ENCODE measurements around the gene TXNL4A. TPM values are rescaled to one million over a fixed set of nuclear protein-coding genes. Genes with fewer than 3 reads are reported as not detected.

TXNL4A gene
- total RNA-seq, 4 donors from 2014 or later, result 20.8 to 43.2 (median 32.5) TPM

DNA sequence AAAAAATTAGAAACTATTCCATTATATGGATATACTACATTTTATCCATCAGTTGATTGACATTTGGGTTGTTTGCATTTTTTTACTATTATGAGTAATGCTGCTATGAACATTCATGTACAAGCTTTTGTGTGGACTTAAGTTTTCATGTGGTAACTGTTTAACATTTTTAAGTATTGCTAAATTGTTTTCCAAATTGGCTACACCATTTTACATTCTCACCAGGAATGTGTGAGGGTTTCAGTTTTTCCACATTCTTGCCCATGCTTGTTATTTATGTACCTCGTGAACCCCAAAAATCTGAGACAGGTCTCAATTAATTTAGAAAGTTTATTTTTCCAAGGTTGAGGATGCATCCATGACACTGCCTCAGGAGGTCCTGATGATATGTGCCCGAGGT is 3.1 kb upstream of the TXNL4A start:
- Histone ChIP-seq H3K9me3 (no peaks in the 10 kb centered on the region), H3K27me3 (no peaks in the 10 kb centered on the region), H3K36me3 (peaks cover 0 to under 1% (median 0%) of the 10 kb centered on the region in 3 donors), H3K4me3 (no peak overlapping the region), H3K4me1 (peaks cover 7 to 21% (median 14%) of the 10 kb centered on the region in 3 donors), H3K27ac (no peak overlapping the region)
- intact Hi-C loops (cut with DNase I), result no loop called here
- TF ChIP-seq CTCF (IDR thresholded peaks at IDR 0.05), result no peak
- TF ChIP-seq POLR2A (IDR thresholded peaks at IDR 0.05), result no peak
- DNase-seq, result no peak
- 56 to 60% methylated on average over 2 of the region's 2 CpGs for WGBS, 2 donors

GRCh38 chr18:79989195-79989497 is 783 bp upstream of the TXNL4A start:
- Histone ChIP-seq H3K27me3 (no peaks in the 10 kb centered on the region), H3K4me3 (peak overlapping the region; percentile 79 to 99 (median 90)), H3K4me1 (peaks cover 9 to 35% (median 16%) of the 10 kb centered on the region in 3 donors), H3K36me3 (peaks cover 0 to 24% (median 0%) of the 10 kb centered on the region in 3 donors), H3K27ac (peak overlapping the region in 3 of 4 donors; percentile 93 to 99 (median 96)), H3K9me3 (no peaks in the 10 kb centered on the region)
- DNase-seq, result no peak
- WGBS, 2 donors, result 43 to 65% methylated on average over 11 to 13 of the region's 14 CpGs
- intact Hi-C loops (cut with DNase I), result no loop called here
- no peak for TF ChIP-seq CTCF (IDR thresholded peaks at IDR 0.05)
- TF ChIP-seq POLR2A (IDR thresholded peaks at IDR 0.05), result no peak

- intact Hi-C loops (cut with DNase I), result no loop called here
- Histone ChIP-seq H3K27ac (peak overlapping the region; percentile 93 to 99 (median 96)), H3K4me1 (peaks cover 9 to 43% (median 16%) of the 10 kb centered on the region in 3 donors), H3K27me3 (no peaks in the 10 kb centered on the region), H3K36me3 (peaks cover 0 to 25% (median 0%) of the 10 kb centered on the region in 3 donors), H3K9me3 (no peaks in the 10 kb centered on the region), H3K4me3 (peak overlapping the region; percentile 79 to 99 (median 90))
- no peak for DNase-seq
- TF ChIP-seq POLR2A (IDR thresholded peaks at IDR 0.05) (no peak), CTCF (IDR thresholded peaks at IDR 0.05) (peak in 3 of 6 experiments; percentile 13 to 34 (median 22))
- WGBS, 2 donors, result 0% methylated on average over 10 to 15 of the region's 48 CpGs
These were observed 302 bp downstream of the TXNL4A start for GRCh38 chr18:79988071-79988450.

- DNase-seq, result no peak
- 0 to 2% methylated on average over 6 of the region's 6 CpGs for WGBS, 2 donors
- intact Hi-C loops (cut with DNase I), result no loop called here
These were observed 797 bp downstream of the TXNL4A start for GRCh38 chr18:79987566-79987965.

DNA sequence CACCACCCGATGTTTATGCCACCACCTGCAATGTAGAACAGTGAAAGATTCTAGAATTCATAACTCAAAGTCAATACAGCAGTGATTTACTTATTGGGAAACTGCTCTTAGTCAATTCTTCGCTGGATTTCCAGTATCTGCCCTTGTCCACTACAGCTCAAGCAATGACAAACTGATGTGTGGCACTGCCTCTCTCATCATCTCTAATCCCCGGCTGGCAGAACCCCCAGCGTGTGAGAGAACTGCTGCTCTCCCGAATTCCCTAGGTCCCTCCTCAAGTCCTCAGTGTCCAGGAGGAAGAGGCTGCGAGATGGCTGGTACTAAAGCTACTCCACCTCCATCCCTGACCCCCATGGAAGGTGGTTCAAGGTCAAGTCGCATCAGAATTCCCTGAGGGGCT is 1.6 kb downstream of the TXNL4A start:
- H3K4me1 ChIP-seq, result peaks cover 9 to 55% (median 16%) of the 10 kb centered on the region in 3 donors
- H3K4me3 ChIP-seq, result peak overlapping the region; percentile 8 to 99 (median 84)
- TF ChIP-seq POLR2A (IDR thresholded peaks at IDR 0.05), result no peak
- no peak for TF ChIP-seq CTCF (IDR thresholded peaks at IDR 0.05)
- H3K9me3 ChIP-seq, result no peaks in the 10 kb centered on the region
- H3K27ac ChIP-seq, result peak overlapping the region; percentile 22 to 99 (median 72)
- intact Hi-C loops (cut with DNase I), result no loop called here
- peaks cover 0 to 36% (median 0%) of the 10 kb centered on the region in 3 donors for H3K36me3 ChIP-seq
- H3K27me3 ChIP-seq, result no peaks in the 10 kb centered on the region
- 37 to 48% methylated on average over 6 to 7 of the region's 7 CpGs for WGBS, 2 donors
- no peak for DNase-seq

More at GRCh38 chr18:79987566-79987965, 797 bp downstream of the TXNL4A start:
- H3K4me1 ChIP-seq, result peaks cover 9 to 48% (median 16%) of the 10 kb centered on the region in 3 donors
- TF ChIP-seq POLR2A (IDR thresholded peaks at IDR 0.05) (no peak), CTCF (IDR thresholded peaks at IDR 0.05) (no peak)
- H3K9me3 ChIP-seq, result no peaks in the 10 kb centered on the region
- peak overlapping the region in 3 of 4 donors; percentile 93 to 99 (median 96) for H3K27ac ChIP-seq
- peak overlapping the region; percentile 79 to 99 (median 90) for H3K4me3 ChIP-seq
- H3K27me3 ChIP-seq, result no peaks in the 10 kb centered on the region
- peaks cover 0 to 28% (median 0%) of the 10 kb centered on the region in 3 donors for H3K36me3 ChIP-seq

Data from esophagus squamous epithelium (tissue), 5 donors.